GM13977 (cell line): Measurements from ENCODE around the gene TBC1D19.

ENCODE experiments used
- DNase-seq: peaks from one replicate; pipeline ENCODE4 v3.0.0; 2012; ENCODE audit warnings: low spot score
- in situ Hi-C: fragments of 300-500 bp; cut with MboI; formaldehyde crosslinking; loops from one replicate; pipeline ENCODE4 v1.12.0; 2022; ENCODE audit warnings: low sequenced_read_pairs, low pct_unique_long_range_greater_than_20kb, mixed read lengths, inconsistent platforms; ENCODE audit not compliant: unreplicated experiment
- TF ChIP-seq, protein P1 (sequence below): IDR thresholded peaks from 2 replicates; pipeline ENCODE4 v1.5.1; 2012; ENCODE audit warnings: mild to moderate bottlenecking, control low read depth; ENCODE audit not compliant: insufficient read depth; ENCODE audit errors: extremely low read depth, missing control alignments

Gene TBC1D19

DNA sequence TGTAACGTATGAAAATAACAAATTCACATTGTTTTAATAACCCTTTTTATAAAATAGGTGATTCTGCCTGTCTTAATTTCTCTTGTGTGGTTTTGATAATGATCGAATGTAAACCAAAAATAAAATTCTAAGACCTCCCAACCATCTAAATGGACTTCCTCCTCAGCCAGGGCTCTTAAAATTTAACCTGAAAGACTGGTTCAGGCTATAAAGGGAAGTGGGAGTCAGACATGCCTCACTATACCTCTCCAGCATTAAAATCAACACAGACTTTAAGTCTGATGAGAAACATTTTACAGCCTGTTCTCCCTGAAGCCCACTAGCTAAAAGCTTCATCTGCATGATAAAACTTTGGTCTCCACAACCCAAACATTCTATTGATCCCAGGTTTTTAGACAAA lies 179.2 kb downstream of the TBC1D19 start:
- in situ Hi-C loops = no loop called here
- TF ChIP-seq, protein P1, sequence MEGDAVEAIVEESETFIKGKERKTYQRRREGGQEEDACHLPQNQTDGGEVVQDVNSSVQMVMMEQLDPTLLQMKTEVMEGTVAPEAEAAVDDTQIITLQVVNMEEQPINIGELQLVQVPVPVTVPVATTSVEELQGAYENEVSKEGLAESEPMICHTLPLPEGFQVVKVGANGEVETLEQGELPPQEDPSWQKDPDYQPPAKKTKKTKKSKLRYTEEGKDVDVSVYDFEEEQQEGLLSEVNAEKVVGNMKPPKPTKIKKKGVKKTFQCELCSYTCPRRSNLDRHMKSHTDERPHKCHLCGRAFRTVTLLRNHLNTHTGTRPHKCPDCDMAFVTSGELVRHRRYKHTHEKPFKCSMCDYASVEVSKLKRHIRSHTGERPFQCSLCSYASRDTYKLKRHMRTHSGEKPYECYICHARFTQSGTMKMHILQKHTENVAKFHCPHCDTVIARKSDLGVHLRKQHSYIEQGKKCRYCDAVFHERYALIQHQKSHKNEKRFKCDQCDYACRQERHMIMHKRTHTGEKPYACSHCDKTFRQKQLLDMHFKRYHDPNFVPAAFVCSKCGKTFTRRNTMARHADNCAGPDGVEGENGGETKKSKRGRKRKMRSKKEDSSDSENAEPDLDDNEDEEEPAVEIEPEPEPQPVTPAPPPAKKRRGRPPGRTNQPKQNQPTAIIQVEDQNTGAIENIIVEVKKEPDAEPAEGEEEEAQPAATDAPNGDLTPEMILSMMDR = no peak
- no peak for DNase-seq

GRCh38 chr4:26763648-26764047 lies 179.8 kb downstream of the TBC1D19 start:
- no peak for DNase-seq
- in situ Hi-C loops = no loop called here

GRCh38 chr4:26764231-26764630 lies 180.3 kb downstream of the TBC1D19 start:
- DNase-seq = no peak
- TF ChIP-seq, protein P1 = no peak
- in situ Hi-C loops = no loop called here

More at GRCh38 chr4:26763648-26764047, 179.8 kb downstream of the TBC1D19 start:
- TF ChIP-seq, protein P1 = no peak

DNA sequence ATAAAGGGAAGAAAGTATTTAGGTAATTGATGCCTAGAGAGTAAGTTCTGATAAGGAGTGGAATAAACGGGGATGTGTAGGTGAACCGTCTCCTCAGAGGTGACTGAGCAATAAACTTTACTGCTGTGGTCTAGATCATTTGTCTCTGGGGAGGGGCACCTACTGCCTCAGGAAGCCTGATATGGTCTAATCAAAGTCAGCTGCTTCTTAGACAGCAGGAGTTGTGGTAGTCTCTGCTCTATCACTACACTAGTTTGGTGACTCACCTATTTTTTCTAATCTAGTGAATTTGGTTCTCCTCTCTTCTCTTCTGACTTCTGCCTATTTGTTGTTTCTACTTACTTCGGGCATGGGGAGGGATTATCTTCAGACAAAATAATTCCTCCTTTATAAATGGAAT lies 181.6 kb downstream of the TBC1D19 start:
- TF ChIP-seq, protein P1 = no peak
- in situ Hi-C loops = no loop called here
- DNase-seq = no peak

DNA sequence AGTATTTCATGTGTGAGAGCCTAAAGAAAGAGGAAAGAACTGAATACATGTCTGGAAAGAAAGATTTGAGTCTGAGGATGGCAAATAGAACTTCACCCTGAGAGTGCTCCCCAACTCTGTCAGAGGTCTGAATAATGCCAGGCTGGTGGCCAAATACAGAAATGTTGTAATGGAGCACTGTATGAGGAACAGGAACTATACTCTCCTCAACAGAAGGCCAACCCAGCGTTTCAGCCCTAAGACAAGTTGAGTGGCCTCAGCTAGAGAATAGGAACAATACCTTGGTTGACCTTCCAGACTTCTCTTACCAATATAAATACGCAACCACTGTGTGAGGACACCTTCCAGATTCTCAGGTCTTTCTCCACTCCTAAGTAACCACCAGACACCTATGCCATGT lies 182.3 kb downstream of the TBC1D19 start:
- TF ChIP-seq, protein P1 = no peak
- DNase-seq = no peak
- in situ Hi-C loops = no loop called here

- in situ Hi-C loops = no loop called here
- DNase-seq = no peak
- TF ChIP-seq, protein P1 = no peak
Measured at GRCh38 chr4:26772096-26772873, 188.4 kb downstream of the TBC1D19 start.
